HG02852 (cell line): ENCODE data around the gene STAC2.

Experiments
- ATAC-seq: cut with Tn5 transposase; IDR thresholded peaks from one replicate; pipeline ENCODE4 v1.9.1; 2021; ENCODE audit warnings: mild to moderate bottlenecking, moderate library complexity; ENCODE audit not compliant: unreplicated experiment

STAC2 gene

GRCh38 chr17:39210093-39210434, 15.7 kb downstream of the STAC2 start:
- no peak for ATAC-seq

GRCh38 chr17:39209317-39210092, 16.2 kb downstream of the STAC2 start:
- no peak for ATAC-seq

GRCh38 chr17:39208893-39209292, 16.9 kb downstream of the STAC2 start:
- no peak for ATAC-seq

GRCh38 chr17:39208136-39208535, 17.6 kb downstream of the STAC2 start:
- ATAC-seq: no peak

- no peak for ATAC-seq
Observed at GRCh38 chr17:39205112-39205526, 20.6 kb downstream of the STAC2 start.

- ATAC-seq: no peak
Observed at GRCh38 chr17:39204245-39204644, 21.5 kb downstream of the STAC2 start.

GRCh38 chr17:39200957-39201510, 24.7 kb downstream of the STAC2 start:
- no peak for ATAC-seq

GRCh38 chr17:39200070-39200879, 25.5 kb downstream of the STAC2 start, which contains the start of gene RPL19:
RPL19 (plus strand) TSS chr17:39200283; CDS start chr17:39200345, 62 bp downstream.
- peak; percentile 59 for ATAC-seq

GRCh38 chr17:39199820-39200069, 26.0 kb downstream of the STAC2 start:
- ATAC-seq: peak; percentile 51

- ATAC-seq: no peak
Observed at GRCh38 chr17:39198186-39198566, 27.6 kb downstream of the STAC2 start.

- ATAC-seq: no peak
Observed at GRCh38 chr17:39197380-39198185, 28.2 kb downstream of the STAC2 start, which contains the start of gene CACNB1. CACNB1 (minus strand) TSS chr17:39197669; CDS start chr17:39197495, 174 bp downstream.

- ATAC-seq: no peak
Observed at GRCh38 chr17:39196808-39197291, 28.9 kb downstream of the STAC2 start.

- ATAC-seq: no peak
Observed at GRCh38 chr17:39196241-39196807, 29.4 kb downstream of the STAC2 start.

GRCh38 chr17:39195568-39196160, 30.1 kb downstream of the STAC2 start:
- no peak for ATAC-seq

GRCh38 chr17:39194985-39195524, 30.7 kb downstream of the STAC2 start:
- ATAC-seq: no peak

GRCh38 chr17:39194089-39194984, 31.4 kb downstream of the STAC2 start:
- no peak for ATAC-seq

GRCh38 chr17:39193346-39193745, 32.4 kb downstream of the STAC2 start:
- no peak for ATAC-seq

- ATAC-seq: no peak
Observed at GRCh38 chr17:39192901-39193300, 32.8 kb downstream of the STAC2 start.
